Measurements from ENCODE around the gene STK32B. TPM values are rescaled to one million over a fixed set of nuclear protein-coding genes. Genes with fewer than 3 reads are reported as not detected.

STK32B gene
- total RNA-seq, 1 donor from 2014 or later = not detected

DNA sequence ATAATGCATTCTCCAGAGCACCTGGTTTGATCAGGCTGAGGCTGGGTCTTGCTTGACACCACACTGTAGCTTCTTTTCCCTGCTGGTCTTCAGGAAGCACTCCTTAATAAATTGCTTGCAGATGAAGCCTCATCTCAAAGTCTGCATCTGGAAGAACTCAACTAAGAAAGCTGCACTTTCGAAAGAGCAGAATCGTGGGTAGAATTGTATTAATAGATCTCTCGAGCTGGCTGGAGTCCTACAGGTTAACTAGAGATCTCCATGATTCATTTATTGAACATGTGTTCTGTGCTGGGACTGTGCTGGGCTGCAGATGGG lies 152.7 kb downstream of the STK32B start:
- ChIA-PET POLR2A (no interaction called here), CTCF (no interaction called here)
- Mint-ChIP-seq H3K4me1 (no peaks in the 10 kb centered on the region), H3K4me3 (no peak overlapping the region), H3K27ac (no peak overlapping the region), H3K9me3 (peaks cover 3% of the 10 kb centered on the region), H3K36me3 (ENCODE audit: low read depth) (no peaks in the 10 kb centered on the region), H3K27me3 (no peaks in the 10 kb centered on the region)
- no peak for ATAC-seq (ENCODE audit: low read depth)
- no peak for DNase-seq
- TF ChIP-seq, protein P1, sequence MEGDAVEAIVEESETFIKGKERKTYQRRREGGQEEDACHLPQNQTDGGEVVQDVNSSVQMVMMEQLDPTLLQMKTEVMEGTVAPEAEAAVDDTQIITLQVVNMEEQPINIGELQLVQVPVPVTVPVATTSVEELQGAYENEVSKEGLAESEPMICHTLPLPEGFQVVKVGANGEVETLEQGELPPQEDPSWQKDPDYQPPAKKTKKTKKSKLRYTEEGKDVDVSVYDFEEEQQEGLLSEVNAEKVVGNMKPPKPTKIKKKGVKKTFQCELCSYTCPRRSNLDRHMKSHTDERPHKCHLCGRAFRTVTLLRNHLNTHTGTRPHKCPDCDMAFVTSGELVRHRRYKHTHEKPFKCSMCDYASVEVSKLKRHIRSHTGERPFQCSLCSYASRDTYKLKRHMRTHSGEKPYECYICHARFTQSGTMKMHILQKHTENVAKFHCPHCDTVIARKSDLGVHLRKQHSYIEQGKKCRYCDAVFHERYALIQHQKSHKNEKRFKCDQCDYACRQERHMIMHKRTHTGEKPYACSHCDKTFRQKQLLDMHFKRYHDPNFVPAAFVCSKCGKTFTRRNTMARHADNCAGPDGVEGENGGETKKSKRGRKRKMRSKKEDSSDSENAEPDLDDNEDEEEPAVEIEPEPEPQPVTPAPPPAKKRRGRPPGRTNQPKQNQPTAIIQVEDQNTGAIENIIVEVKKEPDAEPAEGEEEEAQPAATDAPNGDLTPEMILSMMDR (IDR thresholded peaks at IDR 0.05) = no peak
- intact Hi-C loops (cut with micrococcal nuclease) = no loop called here

DNA sequence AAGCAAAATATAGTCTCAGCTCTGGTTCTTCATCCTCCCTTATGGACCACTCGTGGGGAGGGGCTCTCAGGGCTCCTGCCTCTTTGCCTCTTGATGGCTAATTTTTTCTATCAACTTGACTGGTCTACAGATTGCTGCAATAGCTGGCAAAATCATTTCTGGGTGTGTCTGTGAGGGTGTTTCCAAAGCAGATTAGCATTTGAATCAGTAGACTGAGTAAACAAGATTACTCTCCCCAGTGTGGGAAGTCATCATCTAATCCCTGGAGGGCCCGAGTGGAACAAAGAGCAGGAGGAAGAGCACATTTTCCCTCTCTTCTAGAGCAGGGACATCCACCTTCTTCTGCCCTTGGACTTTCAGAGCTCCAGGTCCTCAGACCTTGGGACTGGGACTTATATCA lies 153.5 kb downstream of the STK32B start:
- ATAC-seq (ENCODE audit: low read depth) (no peak), DNase-seq (no peak)
- ChIA-PET CTCF (no interaction called here), POLR2A (no interaction called here)
- intact Hi-C loops (cut with micrococcal nuclease) = no loop called here
- Mint-ChIP-seq H3K27me3 (no peaks in the 10 kb centered on the region), H3K4me3 (no peak overlapping the region), H3K4me1 (no peaks in the 10 kb centered on the region), H3K36me3 (ENCODE audit: low read depth) (no peaks in the 10 kb centered on the region), H3K9me3 (peaks cover 3% of the 10 kb centered on the region), H3K27ac (no peak overlapping the region)
- TF ChIP-seq, protein P1 (IDR thresholded peaks at IDR 0.05) = no peak

DNA sequence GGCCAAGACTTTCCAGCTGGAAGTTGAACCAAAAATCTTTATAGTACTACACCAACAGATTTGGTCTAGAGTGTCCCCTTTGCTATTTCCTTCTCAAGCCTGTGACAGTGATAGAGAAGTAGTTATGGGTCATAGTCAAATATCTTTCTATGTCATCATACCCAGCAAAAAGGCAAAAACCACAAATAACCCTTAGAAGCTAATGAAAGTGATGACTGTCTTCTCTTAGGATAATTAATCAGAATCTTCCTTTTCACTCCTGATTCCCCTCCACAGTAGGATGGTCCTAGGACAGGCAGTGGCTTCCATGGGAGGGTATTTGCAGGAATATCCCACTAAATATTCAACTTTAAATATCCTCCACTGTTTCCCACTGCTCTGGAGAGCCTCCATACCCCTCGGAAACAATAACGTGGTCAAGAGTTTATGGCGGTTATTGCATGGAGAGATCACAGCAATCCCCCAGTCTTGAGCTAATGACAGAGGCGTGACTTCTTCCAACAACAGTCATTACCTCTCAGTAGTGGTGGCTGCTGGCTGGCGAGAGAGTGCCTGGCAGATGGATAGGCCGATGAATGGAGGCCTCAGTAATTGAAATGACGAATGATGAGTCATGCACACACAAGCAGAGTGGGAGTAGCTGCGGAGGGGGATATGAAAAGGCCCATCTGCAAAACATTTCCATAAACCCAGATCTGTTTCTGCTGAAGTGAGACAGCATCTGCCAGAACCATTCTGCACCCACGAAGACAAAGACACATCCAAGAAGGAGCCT lies 154.9 kb downstream of the STK32B start:
- ChIA-PET CTCF (no interaction called here), POLR2A (no interaction called here)
- intact Hi-C loops (cut with micrococcal nuclease) = no loop called here

DNA sequence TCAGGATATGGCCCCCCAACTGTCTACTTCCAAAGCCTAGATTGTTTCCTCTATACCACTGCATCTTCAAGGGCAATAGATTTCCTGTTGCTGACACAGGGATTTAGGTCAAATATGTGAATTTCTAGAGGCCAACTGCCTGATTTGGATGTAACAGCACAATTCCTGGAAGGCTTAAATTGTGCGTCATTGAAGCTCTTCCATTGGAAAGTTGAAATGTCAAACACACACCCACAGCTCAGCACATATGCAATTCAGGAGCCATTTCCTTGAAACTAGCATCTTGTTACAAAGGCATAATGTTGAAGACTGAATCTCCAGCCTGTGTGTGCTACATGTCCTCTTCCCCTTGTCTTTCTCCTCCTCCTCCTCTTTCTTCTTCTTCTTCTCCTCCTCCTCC lies 158.6 kb downstream of the STK32B start:
- ChIA-PET CTCF (no interaction called here), POLR2A (no interaction called here)
- H3K4me1 Mint-ChIP-seq = no peaks in the 10 kb centered on the region
- DNase-seq (no peak), ATAC-seq (ENCODE audit: low read depth) (no peak)
- TF ChIP-seq, protein P1 (IDR thresholded peaks at IDR 0.05) = no peak
- H3K4me3 Mint-ChIP-seq = no peak overlapping the region
- H3K36me3 Mint-ChIP-seq (ENCODE audit: low read depth) = no peaks in the 10 kb centered on the region
- intact Hi-C loops (cut with micrococcal nuclease) = no loop called here
- H3K9me3 Mint-ChIP-seq = no peaks in the 10 kb centered on the region
- H3K27me3 Mint-ChIP-seq = no peaks in the 10 kb centered on the region
- no peak overlapping the region for H3K27ac Mint-ChIP-seq

More for the DNA sequence above, 154.9 kb downstream of the STK32B start:
- Mint-ChIP-seq H3K4me1 (no peaks in the 10 kb centered on the region), H3K36me3 (ENCODE audit: low read depth) (no peaks in the 10 kb centered on the region), H3K27ac (no peak overlapping the region), H3K4me3 (no peak overlapping the region), H3K9me3 (peaks cover 3% of the 10 kb centered on the region), H3K27me3 (no peaks in the 10 kb centered on the region)
- TF ChIP-seq, protein P1 (IDR thresholded peaks at IDR 0.05) = no peak
- DNase-seq = no peak
- ATAC-seq (ENCODE audit: low read depth) = no peak

DNA sequence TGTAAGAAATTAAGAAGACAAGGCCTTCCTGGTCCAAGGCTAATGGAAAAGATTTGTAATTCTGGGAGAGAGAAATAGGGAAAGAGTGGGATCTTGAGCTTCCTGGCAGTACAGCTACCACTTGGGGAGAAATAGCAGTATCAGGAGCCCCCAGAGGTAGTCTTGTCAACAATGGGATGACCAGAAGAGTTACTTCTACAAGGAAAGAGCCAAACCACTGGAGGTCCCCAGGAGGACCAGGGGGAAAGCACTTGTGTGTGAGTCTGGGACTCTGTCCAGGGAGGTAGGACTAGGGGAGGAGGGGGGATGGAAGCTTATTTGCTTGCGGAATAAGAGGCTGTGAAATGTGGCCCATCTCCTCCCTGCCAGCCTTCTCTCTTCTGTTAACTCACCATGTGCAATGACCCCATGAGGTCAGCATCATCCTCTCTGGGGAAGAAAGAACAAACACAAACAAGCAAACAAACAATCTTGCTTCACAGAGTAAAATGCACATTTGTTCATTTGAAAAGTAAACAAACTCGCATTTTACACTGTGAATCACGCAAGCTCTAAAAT lies 160.1 kb downstream of the STK32B start:
- POLR2A ChIA-PET = no interaction called here
- TF ChIP-seq, protein P1 (IDR thresholded peaks at IDR 0.05) = no peak
- CTCF ChIA-PET = no interaction called here
- intact Hi-C loops (cut with micrococcal nuclease) = no loop called here
- Mint-ChIP-seq H3K9me3 (no peaks in the 10 kb centered on the region), H3K27ac (no peak overlapping the region), H3K4me3 (no peak overlapping the region), H3K27me3 (no peaks in the 10 kb centered on the region), H3K4me1 (no peaks in the 10 kb centered on the region), H3K36me3 (ENCODE audit: low read depth) (no peaks in the 10 kb centered on the region)
- ATAC-seq (ENCODE audit: low read depth) (no peak), DNase-seq (no peak)

All from activated B cell treated with CpG ODN at 0.5 μM for 24 hours (primary cell).